ENCODE data around the gene VPS35L.
A peak's percentile ranks its signal among the peaks of the same experiment; 100 is the strongest.

VPS35L gene

GRCh38 chr16:19555938-19556771 lies 652 bp downstream of the VPS35L start:
- H3K4me3 ChIP-seq (ENCODE audit: control insufficient read depth, low read depth, low read length) = peak overlapping the region; percentile 94
- no peak for TF ChIP-seq CTCF (conservative IDR thresholded peaks at IDR 0.05; ENCODE audit: control insufficient read depth, insufficient read depth, low read depth, low read length)
- DNase-seq (ENCODE audit: low read depth) = peak; percentile 57

- peak; percentile 75 for DNase-seq (ENCODE audit: low read depth)
- TF ChIP-seq CTCF (conservative IDR thresholded peaks at IDR 0.05; ENCODE audit: control insufficient read depth, insufficient read depth, low read depth, low read length) = peak; percentile 66
These were observed 3.9 kb downstream of the VPS35L start for GRCh38 chr16:19559242-19559910.

GRCh38 chr16:19560078-19560477 lies 4.6 kb downstream of the VPS35L start:
- H3K4me3 ChIP-seq (ENCODE audit: control insufficient read depth, low read depth, low read length) = no peak overlapping the region
- no peak for TF ChIP-seq CTCF (conservative IDR thresholded peaks at IDR 0.05; ENCODE audit: control insufficient read depth, insufficient read depth, low read depth, low read length)
- no peak for DNase-seq (ENCODE audit: low read depth)

More at GRCh38 chr16:19559242-19559910, 3.9 kb downstream of the VPS35L start:
- no peak overlapping the region for H3K4me3 ChIP-seq (ENCODE audit: control insufficient read depth, low read depth, low read length)

GRCh38 chr16:19563377-19563776 lies 7.9 kb downstream of the VPS35L start:
- no peak for DNase-seq (ENCODE audit: low read depth)
- TF ChIP-seq CTCF (conservative IDR thresholded peaks at IDR 0.05; ENCODE audit: control insufficient read depth, insufficient read depth, low read depth, low read length) = no peak
- H3K4me3 ChIP-seq (ENCODE audit: control insufficient read depth, low read depth, low read length) = no peak overlapping the region

GRCh38 chr16:19566362-19566761 lies 10.9 kb downstream of the VPS35L start:
- H3K4me3 ChIP-seq (ENCODE audit: control insufficient read depth, low read depth, low read length) = no peak overlapping the region
- no peak for TF ChIP-seq CTCF (conservative IDR thresholded peaks at IDR 0.05; ENCODE audit: control insufficient read depth, insufficient read depth, low read depth, low read length)
- DNase-seq (ENCODE audit: low read depth) = no peak

GRCh38 chr16:19567560-19567959 lies 12.1 kb downstream of the VPS35L start:
- TF ChIP-seq CTCF (conservative IDR thresholded peaks at IDR 0.05; ENCODE audit: control insufficient read depth, insufficient read depth, low read depth, low read length) = no peak
- no peak for DNase-seq (ENCODE audit: low read depth)
- no peak overlapping the region for H3K4me3 ChIP-seq (ENCODE audit: control insufficient read depth, low read depth, low read length)
